ENCODE measurements around the gene C12orf54.
"Not testable (repeated sequence)": the region's sequence is repeated elsewhere in the genome, so short reads cannot be mapped to it uniquely, and the experiment has no call there.

Gene C12orf54

GRCh38 chr12:48512855-48513254, 30.6 kb downstream of the C12orf54 start:
- no peak for DNase-seq (ENCODE audit: low read depth)
- no peak for TF ChIP-seq CTCF (conservative IDR thresholded peaks at IDR 0.05; ENCODE audit: low read depth, low read length)
- H3K4me3 ChIP-seq (ENCODE audit: low read depth, low read length) = no peak overlapping the region

- TF ChIP-seq CTCF (conservative IDR thresholded peaks at IDR 0.05; ENCODE audit: low read depth, low read length) = no peak
- H3K4me3 ChIP-seq (ENCODE audit: low read depth, low read length) = no peak overlapping the region
- DNase-seq (ENCODE audit: low read depth) = no peak
Measured at GRCh38 chr12:48514728-48515127, 32.4 kb downstream of the C12orf54 start.

- not testable (repeated sequence) for DNase-seq (ENCODE audit: low read depth); H3K4me3 ChIP-seq (ENCODE audit: low read depth, low read length)
Measured at GRCh38 chr12:48520381-48520780, 38.1 kb downstream of the C12orf54 start.

GRCh38 chr12:48525332-48525731, 43.0 kb downstream of the C12orf54 start, which contains the start of gene OR8S1:
Gene OR8S1, plus strand, starts transcription at chr12:48525632. Its CDS starts 0 bp downstream, at chr12:48525632.
- no peak within 1 kb of the TSS for H3K4me3 ChIP-seq (ENCODE audit: low read depth, low read length)
- no peak for TF ChIP-seq CTCF (conservative IDR thresholded peaks at IDR 0.05; ENCODE audit: low read depth, low read length)
- DNase-seq (ENCODE audit: low read depth) = no peak

GRCh38 chr12:48527891-48528670, 45.8 kb downstream of the C12orf54 start:
- no peak for DNase-seq (ENCODE audit: low read depth)
- H3K4me3 ChIP-seq (ENCODE audit: low read depth, low read length) = no peak overlapping the region
- no peak for TF ChIP-seq CTCF (conservative IDR thresholded peaks at IDR 0.05; ENCODE audit: low read depth, low read length)

- no peak for DNase-seq (ENCODE audit: low read depth)
- no peak for TF ChIP-seq CTCF (conservative IDR thresholded peaks at IDR 0.05; ENCODE audit: low read depth, low read length)
- H3K4me3 ChIP-seq (ENCODE audit: low read depth, low read length) = no peak overlapping the region
Measured at GRCh38 chr12:48532601-48533000, 50.3 kb downstream of the C12orf54 start.

GRCh38 chr12:48536602-48537001, 54.3 kb downstream of the C12orf54 start:
- H3K4me3 ChIP-seq (ENCODE audit: low read depth, low read length) = no peak overlapping the region
- DNase-seq (ENCODE audit: low read depth) = no peak
- no peak for TF ChIP-seq CTCF (conservative IDR thresholded peaks at IDR 0.05; ENCODE audit: low read depth, low read length)

Measured in choroid plexus epithelial cell (primary cell).